ENCODE results near the gene ANO8.
A peak's percentile ranks its signal among the peaks of the same experiment; 100 is the strongest.

Gene ANO8

DNA sequence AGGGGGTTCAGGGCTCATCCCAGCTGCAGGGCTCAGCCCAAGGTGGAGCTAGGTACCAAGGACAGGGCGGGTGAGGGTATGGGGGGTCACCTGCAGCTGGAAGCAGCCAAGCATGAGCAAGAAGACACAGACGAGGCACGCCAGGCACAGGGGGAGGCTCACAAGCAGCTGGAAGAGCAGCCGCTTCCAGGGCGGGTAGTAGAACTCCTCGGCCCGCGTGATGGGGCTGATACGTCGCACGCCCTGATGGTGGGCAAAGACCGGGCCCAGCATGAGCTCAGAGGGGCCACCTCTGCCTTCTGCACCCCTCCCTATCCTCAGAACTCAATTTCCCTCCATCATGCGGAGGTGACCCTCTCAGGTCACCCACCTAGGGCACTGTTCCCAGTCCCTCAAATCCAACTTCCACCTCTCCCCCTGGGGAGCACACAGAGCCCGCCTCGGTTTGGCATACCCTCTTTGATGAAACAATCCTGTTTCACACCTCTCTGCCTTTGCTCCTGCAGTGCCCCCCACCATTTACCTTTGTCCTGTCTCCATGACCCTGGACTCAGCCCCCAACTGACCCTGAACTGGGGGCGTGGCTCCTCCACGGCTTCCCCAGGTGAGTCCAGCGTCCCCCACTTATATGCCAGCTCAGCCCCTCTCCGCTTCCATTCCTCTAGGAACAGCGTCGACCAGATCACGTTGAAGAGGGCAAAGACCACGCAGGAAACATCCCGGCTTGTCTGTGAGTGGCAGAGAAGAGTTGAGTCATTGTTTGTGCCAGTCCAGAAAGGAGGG, 4.2 kb downstream of the ANO8 start:
- DNase-seq (ENCODE audit: low read depth) = no peak
- H3K4me3 ChIP-seq (ENCODE audit: low read length) = no peak overlapping the region
- no peak for TF ChIP-seq CTCF (conservative IDR thresholded peaks at IDR 0.05; ENCODE audit: low read depth, low read length)

- no peak overlapping the region for H3K4me3 ChIP-seq (ENCODE audit: low read length)
- TF ChIP-seq CTCF (conservative IDR thresholded peaks at IDR 0.05; ENCODE audit: low read depth, low read length) = no peak
- DNase-seq (ENCODE audit: low read depth) = no peak
Observed at GRCh38 chr19:17329366-17330261, 5.0 kb downstream of the ANO8 start.

DNA sequence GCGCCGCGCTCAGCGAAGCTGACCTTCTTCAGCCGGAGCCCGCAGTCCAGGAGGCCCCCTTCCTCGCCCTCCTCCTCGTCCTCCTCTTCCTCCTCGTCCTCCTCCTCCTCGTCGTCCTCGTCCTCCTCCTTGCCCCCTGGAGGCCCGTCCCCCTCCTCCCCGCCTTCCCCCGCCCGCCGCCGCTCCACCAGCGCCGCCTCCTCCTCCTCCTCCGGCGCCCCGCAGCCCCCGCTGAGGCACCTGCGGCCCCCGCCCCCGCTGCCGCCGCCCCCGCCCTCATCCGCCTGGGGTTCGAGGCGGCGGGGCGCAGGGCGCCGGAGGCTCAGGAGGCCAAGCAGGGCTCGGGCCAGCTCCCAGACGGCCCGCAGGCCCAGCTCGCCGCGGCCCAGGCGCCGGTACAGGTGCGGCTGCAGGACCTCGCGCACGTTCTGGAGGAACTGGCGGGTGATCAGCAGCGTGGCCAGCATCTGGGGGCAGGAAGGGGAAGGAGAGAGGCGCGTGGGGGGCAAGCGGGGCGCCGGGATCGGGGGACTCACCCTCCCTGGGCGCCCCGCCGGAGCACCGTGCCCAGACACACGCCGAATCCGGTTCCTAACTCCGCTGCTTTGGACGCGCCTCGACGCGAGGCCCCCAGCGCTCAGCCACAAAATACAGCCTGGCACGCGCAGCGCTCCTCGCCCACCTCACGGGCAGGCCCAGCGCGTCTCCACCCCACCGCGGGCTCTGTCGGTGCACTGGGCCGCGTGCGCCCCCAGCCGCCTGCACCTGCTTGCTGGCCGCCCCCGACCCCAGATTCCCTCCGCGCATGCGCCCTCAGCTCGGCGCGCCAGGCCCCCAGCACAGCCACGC, 5.9 kb downstream of the ANO8 start:
- no peak for DNase-seq (ENCODE audit: low read depth)
- TF ChIP-seq CTCF (conservative IDR thresholded peaks at IDR 0.05; ENCODE audit: low read depth, low read length) = no peak
- peak overlapping the region; percentile 38 for H3K4me3 ChIP-seq (ENCODE audit: low read length)

DNA sequence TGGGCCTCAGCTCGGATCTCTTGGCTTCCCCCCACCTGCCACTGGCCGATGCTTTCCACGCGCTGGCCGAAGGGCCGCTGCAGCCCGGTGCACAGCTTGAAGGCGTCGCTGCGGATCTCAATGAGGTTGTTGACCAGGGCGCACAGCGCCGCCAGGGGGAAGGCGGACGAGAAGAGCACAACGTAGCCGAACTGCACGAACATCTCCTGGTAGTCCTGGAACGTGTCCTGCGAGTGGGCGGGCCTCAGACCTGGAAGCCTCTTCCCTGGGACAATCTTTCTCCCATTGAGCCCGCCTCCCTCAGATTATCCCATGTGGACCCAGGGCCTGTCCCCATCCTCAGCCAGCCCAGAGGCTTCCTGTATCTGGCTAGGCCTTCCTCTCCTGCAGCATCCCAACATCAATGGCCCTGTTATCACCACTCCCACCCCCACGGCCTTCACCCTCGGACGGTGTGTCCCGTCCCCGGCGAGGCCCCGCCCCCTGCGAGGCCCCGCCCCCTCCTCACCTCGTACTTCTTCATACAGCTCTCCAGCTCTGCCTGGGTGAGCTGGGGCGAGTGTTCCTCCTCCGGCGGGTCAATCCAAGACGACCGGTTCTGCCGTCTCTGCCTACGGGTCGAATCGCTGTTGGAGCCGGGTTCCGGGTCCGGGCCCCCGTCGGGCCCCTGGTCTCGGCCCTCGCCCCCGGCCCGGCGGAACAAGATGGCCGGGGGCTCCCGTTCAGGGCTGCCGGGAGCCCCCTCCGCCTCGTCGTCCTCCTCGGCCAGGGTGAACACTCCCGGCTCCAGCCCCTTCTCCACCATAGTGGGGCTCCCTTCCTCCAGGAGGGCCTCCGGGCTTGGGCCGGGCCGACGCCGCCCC, 6.8 kb downstream of the ANO8 start:
- TF ChIP-seq CTCF (conservative IDR thresholded peaks at IDR 0.05; ENCODE audit: low read depth, low read length) = peak; percentile 20
- peak overlapping the region; percentile 38 for H3K4me3 ChIP-seq (ENCODE audit: low read length)
- DNase-seq (ENCODE audit: low read depth) = no peak

DNA sequence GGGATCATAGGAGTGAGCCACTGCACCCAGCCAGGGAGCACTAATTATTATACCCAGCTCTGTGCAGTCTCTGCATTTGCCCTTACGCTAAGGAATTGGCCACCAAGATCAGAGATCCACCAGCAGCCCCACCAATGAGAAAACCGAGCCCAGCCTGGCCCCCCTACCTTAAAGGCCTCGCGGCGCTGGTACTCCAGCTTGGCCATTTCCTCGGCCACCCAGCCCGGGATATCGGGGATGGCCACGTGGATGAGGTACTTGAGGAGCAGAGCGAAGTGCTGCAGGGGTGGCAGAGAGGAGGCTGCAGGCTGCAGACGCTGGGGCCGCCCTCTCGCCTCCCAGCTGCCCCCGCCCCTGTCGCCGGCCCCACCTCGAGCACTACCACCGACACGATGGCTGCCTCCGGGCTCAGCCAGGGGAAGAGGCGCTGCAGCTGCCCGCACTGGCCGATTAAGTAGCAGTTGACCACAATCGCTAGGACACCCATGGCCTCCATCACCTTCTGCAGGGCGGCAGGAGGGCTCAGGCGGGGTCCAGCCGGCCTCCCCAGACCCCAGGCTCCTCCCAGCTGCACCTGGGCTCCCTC, 7.5 kb downstream of the ANO8 start:
- TF ChIP-seq CTCF (conservative IDR thresholded peaks at IDR 0.05; ENCODE audit: low read depth, low read length) = no peak
- no peak for DNase-seq (ENCODE audit: low read depth)
- no peak overlapping the region for H3K4me3 ChIP-seq (ENCODE audit: low read length)

- no peak for TF ChIP-seq CTCF (conservative IDR thresholded peaks at IDR 0.05; ENCODE audit: low read depth, low read length)
- no peak for DNase-seq (ENCODE audit: low read depth)
- no peak overlapping the region for H3K4me3 ChIP-seq (ENCODE audit: low read length)
Observed at GRCh38 chr19:17326595-17326966, 8.1 kb downstream of the ANO8 start.
